HG03575 (cell line): ENCODE data around the gene SRRD.

Source experiments
- ATAC-seq: cut with Tn5 transposase; IDR thresholded peaks from one replicate; pipeline ENCODE4 v1.9.1; 2021; ENCODE audit not compliant: unreplicated experiment, insufficient number of reproducible peaks, low FRiP score; ENCODE audit errors: extremely low read depth

SRRD gene

GRCh38 chr22:26452236-26453016 is 31.3 kb upstream of the SRRD start:
- ATAC-seq, result no peak

- ATAC-seq, result no peak
These were observed 30.5 kb upstream of the SRRD start for GRCh38 chr22:26453216-26453615.

GRCh38 chr22:26453812-26454500 is 29.7 kb upstream of the SRRD start:
- ATAC-seq, result no peak

- no peak for ATAC-seq
These were observed 25.9 kb upstream of the SRRD start for GRCh38 chr22:26457661-26458272.

- ATAC-seq, result no peak
These were observed 23.5 kb upstream of the SRRD start for GRCh38 chr22:26460202-26460601.

GRCh38 chr22:26461188-26461810 is 22.4 kb upstream of the SRRD start:
- no peak for ATAC-seq

- no peak for ATAC-seq
These were observed 21.6 kb upstream of the SRRD start for GRCh38 chr22:26462051-26462450.

- ATAC-seq, result no peak
These were observed 21.0 kb upstream of the SRRD start for GRCh38 chr22:26462641-26463040.

- ATAC-seq, result no peak
These were observed 20.5 kb upstream of the SRRD start for GRCh38 chr22:26463101-26463661.

GRCh38 chr22:26463688-26464087 is 20.0 kb upstream of the SRRD start:
- no peak for ATAC-seq

- ATAC-seq, result no peak
These were observed 19.4 kb upstream of the SRRD start for GRCh38 chr22:26464312-26464711.

- ATAC-seq, result no peak
These were observed 17.5 kb upstream of the SRRD start for GRCh38 chr22:26466196-26466595.

- ATAC-seq, result no peak
These were observed 12.9 kb upstream of the SRRD start for GRCh38 chr22:26470807-26471206.

GRCh38 chr22:26471522-26471921 is 12.2 kb upstream of the SRRD start:
- no peak for ATAC-seq

- no peak for ATAC-seq
These were observed 9.0 kb upstream of the SRRD start for GRCh38 chr22:26474682-26475081.

- no peak for ATAC-seq
These were observed 6.9 kb upstream of the SRRD start for GRCh38 chr22:26476705-26477340.

- ATAC-seq, result no peak
These were observed 6.3 kb upstream of the SRRD start for GRCh38 chr22:26477341-26477731.

GRCh38 chr22:26479043-26479791 is 4.5 kb upstream of the SRRD start:
- no peak for ATAC-seq
